ENCODE data around the gene ZDHHC11.
"Not testable (repeated sequence)": the region's sequence is repeated elsewhere in the genome, so short reads cannot be mapped to it uniquely, and the experiment has no call there.

DNA sequence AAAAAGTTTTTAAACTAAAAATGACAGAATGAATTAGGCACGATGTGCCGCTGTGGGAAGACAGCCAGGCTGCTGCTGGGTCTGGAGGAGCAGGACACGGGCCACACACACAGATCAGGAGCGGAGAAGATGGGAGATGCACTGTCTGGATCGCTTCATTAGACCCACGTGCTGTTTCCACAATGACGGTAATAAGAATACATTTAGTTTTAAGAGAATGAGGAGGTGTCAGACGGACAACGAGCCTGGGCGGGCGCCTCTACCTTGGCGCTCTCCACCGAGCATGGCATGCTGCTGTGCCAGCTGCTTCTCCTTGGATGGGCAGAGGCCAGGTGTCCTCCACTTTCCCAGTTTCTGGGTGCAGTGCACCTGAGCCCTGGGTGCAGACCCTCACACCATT, 77.9 kb downstream of the ZDHHC11 start:
- TF ChIP-seq, protein P1, sequence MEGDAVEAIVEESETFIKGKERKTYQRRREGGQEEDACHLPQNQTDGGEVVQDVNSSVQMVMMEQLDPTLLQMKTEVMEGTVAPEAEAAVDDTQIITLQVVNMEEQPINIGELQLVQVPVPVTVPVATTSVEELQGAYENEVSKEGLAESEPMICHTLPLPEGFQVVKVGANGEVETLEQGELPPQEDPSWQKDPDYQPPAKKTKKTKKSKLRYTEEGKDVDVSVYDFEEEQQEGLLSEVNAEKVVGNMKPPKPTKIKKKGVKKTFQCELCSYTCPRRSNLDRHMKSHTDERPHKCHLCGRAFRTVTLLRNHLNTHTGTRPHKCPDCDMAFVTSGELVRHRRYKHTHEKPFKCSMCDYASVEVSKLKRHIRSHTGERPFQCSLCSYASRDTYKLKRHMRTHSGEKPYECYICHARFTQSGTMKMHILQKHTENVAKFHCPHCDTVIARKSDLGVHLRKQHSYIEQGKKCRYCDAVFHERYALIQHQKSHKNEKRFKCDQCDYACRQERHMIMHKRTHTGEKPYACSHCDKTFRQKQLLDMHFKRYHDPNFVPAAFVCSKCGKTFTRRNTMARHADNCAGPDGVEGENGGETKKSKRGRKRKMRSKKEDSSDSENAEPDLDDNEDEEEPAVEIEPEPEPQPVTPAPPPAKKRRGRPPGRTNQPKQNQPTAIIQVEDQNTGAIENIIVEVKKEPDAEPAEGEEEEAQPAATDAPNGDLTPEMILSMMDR (IDR thresholded peaks at IDR 0.05) = not testable (repeated sequence)
- not testable (repeated sequence) for TF ChIP-seq POLR2A (IDR thresholded peaks at IDR 0.05)

Data from esophagus squamous epithelium (tissue), 4 donors.